Calu3 (cell line): ENCODE results near the gene OR52D1. TPM values are rescaled to one million over a fixed set of nuclear protein-coding genes. Genes with fewer than 3 reads are reported as not detected.

Source experiments
- BruUV-seq: library from RNA; stranded (reverse); fragments of 400-500 nt; replicated peaks from 2 replicates; lab custom pipeline; 2021; lab: Mats Ljungman, UMichigan
- CTCF ChIA-PET: fragments of 300-600 bp; sonication (Branson Sonifier 250); formaldehyde crosslinking; loops from one replicate; lab custom pipeline; 2022; ENCODE audit warnings: antibody characterized with exemption; lab: Charles Lee
- DNase-seq: peaks from one replicate; pipeline ENCODE4 v3.0.0; 2022
- H3K27ac Mint-ChIP-seq: one replicate; pipeline ENCODE4 v1.8.0; 2022; ENCODE audit warnings: mixed read lengths; ENCODE audit not compliant: unreplicated experiment
- H3K27me3 Mint-ChIP-seq: one replicate; pipeline ENCODE4 v1.8.0; 2022; ENCODE audit warnings: mixed read lengths; ENCODE audit not compliant: unreplicated experiment
- H3K36me3 Mint-ChIP-seq: one replicate; pipeline ENCODE4 v1.8.0; 2022; ENCODE audit warnings: mild to moderate bottlenecking, moderate library complexity, mixed read lengths; ENCODE audit not compliant: insufficient read depth, unreplicated experiment
- H3K4me1 Mint-ChIP-seq: one replicate; pipeline ENCODE4 v1.8.0; 2022; ENCODE audit warnings: mild to moderate bottlenecking, low read depth, mixed read lengths; ENCODE audit not compliant: unreplicated experiment
- H3K4me3 Mint-ChIP-seq: one replicate; pipeline ENCODE4 v1.8.0; 2022; ENCODE audit warnings: mild to moderate bottlenecking, low read depth, moderate library complexity, mixed read lengths; ENCODE audit not compliant: unreplicated experiment
- H3K9me3 Mint-ChIP-seq: one replicate; pipeline ENCODE4 v1.8.0; 2022; ENCODE audit warnings: low read depth, mixed read lengths; ENCODE audit not compliant: unreplicated experiment
- intact Hi-C: fragments of 100-400 bp; cut with micrococcal nuclease; formaldehyde crosslinking; loops from one replicate; pipeline ENCODE4 v1.10.0; 2022; ENCODE audit not compliant: unreplicated experiment
- total RNA-seq: library from RNA; stranded (reverse); gene quantifications from 2 replicates; pipeline ENCODE4 v1.2.3, GENCODE V29; 2022
- TF ChIP-seq, protein P1 (sequence below): fragments of 200-600 bp; IDR thresholded peaks from one replicate; pipeline ENCODE4 v1.8.0; 2022; ENCODE audit warnings: antibody characterized with exemption; ENCODE audit not compliant: unreplicated experiment

OR52D1 gene
- total RNA-seq, 1 experiment from 2014 or later, result not detected

DNA sequence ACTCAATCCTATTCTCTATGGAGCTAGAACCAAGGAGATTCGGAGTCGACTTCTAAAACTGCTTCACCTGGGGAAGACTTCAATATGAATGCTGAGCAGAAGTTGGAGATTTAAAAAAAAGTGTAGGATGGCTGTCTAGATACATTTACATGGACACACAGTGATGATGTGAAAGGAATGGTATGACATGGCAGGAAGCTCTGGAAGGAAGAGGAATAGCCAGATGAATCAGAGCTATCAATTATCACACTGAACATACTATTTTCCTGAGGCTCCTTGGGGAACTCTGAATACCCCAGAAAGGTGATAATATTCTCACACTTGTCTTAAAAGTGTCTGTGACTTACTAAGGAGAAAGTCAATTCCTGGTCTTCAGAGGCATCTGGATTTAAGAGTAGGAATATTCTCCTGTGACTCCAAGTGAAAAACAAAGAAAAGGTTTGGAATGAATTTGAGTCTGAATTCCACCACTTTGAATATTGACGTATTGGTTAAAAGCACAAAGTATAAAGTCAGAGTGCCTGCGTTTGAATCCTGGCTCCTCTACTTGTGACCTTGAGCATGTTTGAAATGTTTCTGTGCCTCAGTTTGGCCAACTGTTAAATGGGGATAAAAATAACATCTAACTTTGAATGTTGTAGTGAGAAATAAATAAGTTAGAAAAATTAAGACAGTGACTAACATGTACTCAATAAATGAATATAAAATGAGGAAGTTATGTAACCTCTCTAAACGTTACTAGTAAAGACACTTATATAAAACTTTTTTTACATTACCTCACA is 1.3 kb downstream of the OR52D1 start:
- H3K36me3 Mint-ChIP-seq, result no peaks in the 10 kb centered on the region
- H3K4me3 Mint-ChIP-seq, result no peak overlapping the region
- no peaks in the 10 kb centered on the region for H3K9me3 Mint-ChIP-seq

GRCh38 chr11:5499671-5500070 is 11.2 kb downstream of the OR52D1 start:
- intact Hi-C loops, result no loop called here
- H3K27ac Mint-ChIP-seq, result no peak overlapping the region
- no peaks in the 10 kb centered on the region for H3K9me3 Mint-ChIP-seq
- peaks cover 72% of the 10 kb centered on the region for H3K27me3 Mint-ChIP-seq
- H3K4me1 Mint-ChIP-seq, result no peaks in the 10 kb centered on the region
- BruUV-seq, result no TSS peak
- TF ChIP-seq, protein P1, sequence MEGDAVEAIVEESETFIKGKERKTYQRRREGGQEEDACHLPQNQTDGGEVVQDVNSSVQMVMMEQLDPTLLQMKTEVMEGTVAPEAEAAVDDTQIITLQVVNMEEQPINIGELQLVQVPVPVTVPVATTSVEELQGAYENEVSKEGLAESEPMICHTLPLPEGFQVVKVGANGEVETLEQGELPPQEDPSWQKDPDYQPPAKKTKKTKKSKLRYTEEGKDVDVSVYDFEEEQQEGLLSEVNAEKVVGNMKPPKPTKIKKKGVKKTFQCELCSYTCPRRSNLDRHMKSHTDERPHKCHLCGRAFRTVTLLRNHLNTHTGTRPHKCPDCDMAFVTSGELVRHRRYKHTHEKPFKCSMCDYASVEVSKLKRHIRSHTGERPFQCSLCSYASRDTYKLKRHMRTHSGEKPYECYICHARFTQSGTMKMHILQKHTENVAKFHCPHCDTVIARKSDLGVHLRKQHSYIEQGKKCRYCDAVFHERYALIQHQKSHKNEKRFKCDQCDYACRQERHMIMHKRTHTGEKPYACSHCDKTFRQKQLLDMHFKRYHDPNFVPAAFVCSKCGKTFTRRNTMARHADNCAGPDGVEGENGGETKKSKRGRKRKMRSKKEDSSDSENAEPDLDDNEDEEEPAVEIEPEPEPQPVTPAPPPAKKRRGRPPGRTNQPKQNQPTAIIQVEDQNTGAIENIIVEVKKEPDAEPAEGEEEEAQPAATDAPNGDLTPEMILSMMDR, result no peak
- H3K36me3 Mint-ChIP-seq, result no peaks in the 10 kb centered on the region
- no peak for DNase-seq
- CTCF ChIA-PET, result no interaction called here
- no peak overlapping the region for H3K4me3 Mint-ChIP-seq

More for the DNA sequence above, 1.3 kb downstream of the OR52D1 start:
- CTCF ChIA-PET, result interaction anchor here (0.6 kb wide), 2 partner anchors 31 to 176 kb away, joined by 4 to 6 read pairs; no protein-coding TSS in a partner anchor
- no TSS peak for BruUV-seq
- H3K4me1 Mint-ChIP-seq, result no peaks in the 10 kb centered on the region
- intact Hi-C loops, result no loop called here
- TF ChIP-seq, protein P1, result no peak
- no peak overlapping the region for H3K27ac Mint-ChIP-seq
- no peak for DNase-seq
- peaks cover 41% of the 10 kb centered on the region for H3K27me3 Mint-ChIP-seq

- Mint-ChIP-seq H3K9me3 (no peaks in the 10 kb centered on the region), H3K4me1 (no peaks in the 10 kb centered on the region), H3K4me3 (no peak overlapping the region), H3K36me3 (no peaks in the 10 kb centered on the region), H3K27me3 (peaks cover 78% of the 10 kb centered on the region), H3K27ac (no peak overlapping the region)
- CTCF ChIA-PET, result no interaction called here
- no peak for DNase-seq
- intact Hi-C loops, result no loop called here
- TF ChIP-seq, protein P1, result no peak
- no TSS peak for BruUV-seq
Observed at GRCh38 chr11:5500393-5500801, 11.9 kb downstream of the OR52D1 start.

DNA sequence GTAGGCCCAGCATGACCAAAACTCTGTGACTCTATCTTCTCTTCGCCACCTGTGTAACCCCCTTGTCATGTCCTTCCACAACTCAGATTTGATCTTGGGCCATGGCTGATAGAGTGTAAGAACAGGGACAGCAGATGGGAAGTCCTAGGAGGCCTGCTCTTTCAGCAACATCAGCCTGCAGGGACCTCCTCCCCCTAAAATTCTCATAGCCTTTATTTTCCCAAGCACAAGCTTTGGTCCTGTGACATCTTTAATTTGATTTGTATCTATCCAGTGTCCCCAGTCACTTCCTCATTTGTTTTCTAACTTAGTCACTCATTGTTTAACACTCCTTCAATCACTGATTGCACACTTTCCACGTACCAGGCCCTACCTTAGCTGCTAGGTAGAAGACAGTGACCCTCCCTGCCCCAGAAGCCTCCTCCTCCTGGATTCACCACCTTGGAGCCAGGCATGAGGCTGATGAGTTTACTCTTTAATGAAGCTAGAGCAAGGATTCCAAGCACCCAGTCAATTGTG is 16.0 kb downstream of the OR52D1 start:
- BruUV-seq, result no TSS peak
- TF ChIP-seq, protein P1, result no peak
- H3K4me3 Mint-ChIP-seq, result no peak overlapping the region
- H3K9me3 Mint-ChIP-seq, result no peaks in the 10 kb centered on the region
- H3K27ac Mint-ChIP-seq, result no peak overlapping the region
- H3K27me3 Mint-ChIP-seq, result peaks cover 77% of the 10 kb centered on the region
- H3K4me1 Mint-ChIP-seq, result no peaks in the 10 kb centered on the region
- intact Hi-C loops, result no loop called here
- no peaks in the 10 kb centered on the region for H3K36me3 Mint-ChIP-seq
- DNase-seq, result no peak
- CTCF ChIA-PET, result no interaction called here
